Activated T-cell treated with anti-CD3 and anti-CD28 coated beads for 4 hours (primary cell): Measurements from ENCODE around the gene STX5.
A peak's percentile ranks its signal among the peaks of the same experiment; 100 is the strongest.
"Not testable (repeated sequence)": the region's sequence is repeated elsewhere in the genome, so short reads cannot be mapped to it uniquely, and the experiment has no call there.

Experiments
- DNase-seq: peaks from one replicate; pipeline ENCODE4 v3.0.0-alpha.2; 2020

STX5 gene

GRCh38 chr11:62778441-62778840, 53.4 kb downstream of the STX5 start:
- DNase-seq = no peak

- no peak for DNase-seq
Measured at GRCh38 chr11:62777389-62777788, 54.5 kb downstream of the STX5 start.

GRCh38 chr11:62775646-62776045, 56.2 kb downstream of the STX5 start:
- no peak for DNase-seq

DNA sequence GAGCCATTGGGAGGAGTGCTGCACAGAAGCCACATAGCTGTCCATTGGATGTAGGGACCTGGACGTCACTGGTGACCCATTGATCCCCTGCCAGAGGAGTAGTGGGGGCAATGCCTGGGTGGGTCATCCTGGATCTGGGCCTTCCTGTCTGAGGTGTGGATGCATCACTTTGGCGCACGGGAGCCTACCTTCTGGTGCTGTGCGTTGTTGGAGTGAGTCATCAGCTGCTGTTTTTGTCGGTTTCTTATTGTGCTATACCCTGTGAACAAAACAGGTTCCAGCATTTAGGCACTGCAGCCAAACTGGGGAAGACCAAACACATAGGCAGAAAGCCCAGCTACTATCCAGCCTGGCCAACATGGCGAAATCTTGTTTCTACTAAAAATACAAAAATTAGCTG, 57.4 kb downstream of the STX5 start:
- no peak for DNase-seq

DNA sequence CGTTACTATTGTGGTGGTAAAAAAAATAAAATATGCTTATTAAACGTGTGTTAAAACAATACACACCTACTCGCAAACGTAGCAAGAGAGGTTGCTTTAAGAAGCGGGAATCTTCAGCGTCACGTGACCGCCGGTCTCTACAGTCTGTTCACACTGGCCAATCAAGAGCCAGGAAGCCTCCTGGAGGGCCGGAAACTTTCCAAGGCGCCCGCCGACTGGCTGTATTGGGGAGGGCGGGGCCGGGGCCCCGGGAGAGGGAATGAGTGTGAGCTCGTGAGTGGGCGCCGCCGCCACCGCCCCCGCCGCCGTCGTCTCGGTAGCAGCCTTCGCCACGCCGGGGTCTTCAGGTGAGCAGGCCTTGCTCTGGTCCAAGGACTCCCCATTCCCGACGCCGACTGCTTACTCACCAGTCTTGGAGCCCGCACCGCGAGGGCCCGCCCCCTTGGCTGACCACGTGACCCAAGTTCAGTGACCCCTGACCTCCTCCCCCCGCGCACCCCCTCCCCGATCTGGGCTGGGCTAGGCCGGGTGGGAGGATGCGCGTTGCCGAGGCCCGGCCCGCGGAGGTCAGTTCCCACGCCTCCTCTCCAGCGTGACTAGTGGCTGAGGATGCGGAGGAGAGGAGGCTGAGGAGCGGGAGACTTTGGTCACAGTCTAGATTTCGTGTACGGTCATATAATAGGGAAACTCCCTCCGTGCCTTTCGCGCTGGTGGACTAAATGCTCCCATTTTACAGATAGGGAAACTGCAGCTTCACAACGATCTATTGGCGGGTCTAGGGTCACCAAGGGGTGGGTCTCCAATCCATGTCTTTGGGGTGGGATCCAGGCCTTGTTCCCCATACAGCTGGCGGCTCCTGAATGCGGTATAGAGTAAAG, 60.5 kb downstream of the STX5 start, which contains the start of gene TAF6L:
TSS of gene TAF6L (plus strand) at position 253 of the 878 bp plus-strand sequence. CDS start 4,388 bp downstream, outside the sequence.
- DNase-seq = peak; percentile 88

DNA sequence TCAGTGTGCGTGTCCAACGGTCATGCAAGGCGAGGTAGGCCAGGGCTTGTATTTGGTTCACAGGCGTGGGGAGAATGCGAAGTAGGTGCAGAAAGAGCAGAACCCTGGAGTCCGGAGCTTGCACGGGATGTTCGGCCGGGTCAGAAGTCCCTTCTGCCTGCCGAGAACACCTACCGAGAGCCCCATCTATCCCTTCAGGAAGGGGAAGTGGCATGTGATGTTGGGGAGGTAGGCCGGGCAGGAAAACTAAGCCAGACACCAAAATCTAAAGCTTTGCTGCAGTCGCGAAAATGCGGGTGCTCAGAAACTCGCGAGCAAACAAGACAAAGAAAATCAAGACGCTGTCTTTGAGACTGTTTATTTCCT, 61.1 kb downstream of the STX5 start:
- DNase-seq = no peak

- DNase-seq = not testable (repeated sequence)
Measured at GRCh38 chr11:62760867-62761227, 71.0 kb downstream of the STX5 start.

GRCh38 chr11:62757846-62758788, 73.7 kb downstream of the STX5 start:
- DNase-seq = no peak
